GM21447 (cell line): Measurements from ENCODE around the gene ZNF346.
"Not testable (repeated sequence)": the region's sequence is repeated elsewhere in the genome, so short reads cannot be mapped to it uniquely, and the experiment has no call there.

Experiments
- ATAC-seq: cut with Tn5 transposase; IDR thresholded peaks from one replicate; pipeline ENCODE4 v1.9.1; 2021; ENCODE audit not compliant: unreplicated experiment

ZNF346 gene, protein sequence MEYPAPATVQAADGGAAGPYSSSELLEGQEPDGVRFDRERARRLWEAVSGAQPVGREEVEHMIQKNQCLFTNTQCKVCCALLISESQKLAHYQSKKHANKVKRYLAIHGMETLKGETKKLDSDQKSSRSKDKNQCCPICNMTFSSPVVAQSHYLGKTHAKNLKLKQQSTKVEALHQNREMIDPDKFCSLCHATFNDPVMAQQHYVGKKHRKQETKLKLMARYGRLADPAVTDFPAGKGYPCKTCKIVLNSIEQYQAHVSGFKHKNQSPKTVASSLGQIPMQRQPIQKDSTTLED

DNA sequence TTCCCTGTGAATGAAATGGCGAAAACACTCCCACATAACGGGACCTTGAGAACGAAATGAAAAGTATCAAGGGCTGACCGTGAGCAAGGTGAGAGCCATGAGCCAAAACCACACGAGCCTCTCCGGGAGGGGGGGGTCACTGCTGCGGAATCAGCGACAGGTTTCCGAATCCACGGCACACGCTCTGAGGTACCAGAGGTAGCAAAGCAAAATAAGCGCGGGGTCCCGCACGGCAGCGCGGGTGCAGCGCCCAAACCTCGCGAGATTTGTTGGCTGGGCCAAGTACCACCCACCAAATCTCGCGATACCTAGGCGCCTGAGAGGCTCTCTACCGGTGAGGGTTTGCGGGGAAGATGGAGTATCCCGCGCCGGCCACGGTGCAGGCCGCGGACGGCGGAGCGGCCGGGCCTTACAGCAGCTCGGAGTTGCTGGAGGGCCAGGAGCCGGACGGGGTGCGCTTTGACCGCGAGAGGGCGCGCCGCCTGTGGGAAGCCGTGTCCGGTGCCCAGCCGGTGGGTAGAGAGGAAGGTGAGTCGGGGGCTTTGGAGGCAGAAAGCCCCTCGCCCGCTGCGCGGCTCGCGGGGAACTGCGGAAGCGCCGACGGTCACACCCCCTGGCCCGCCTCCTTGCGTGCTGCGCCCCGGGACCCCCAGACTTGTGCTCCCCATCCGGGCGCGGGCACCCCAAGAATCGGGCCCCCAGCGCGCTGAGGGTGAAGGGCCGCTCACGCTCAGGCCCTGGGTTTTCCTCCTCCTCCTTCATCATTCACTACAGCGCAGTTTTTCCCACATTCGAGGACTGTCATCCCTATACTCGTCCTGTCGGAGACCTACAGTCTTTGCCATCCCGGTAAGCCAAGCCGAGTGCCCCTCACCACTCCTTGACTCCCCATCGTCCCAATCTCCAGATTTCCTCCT, at the start of gene ZNF346:
ZNF346 (plus strand) TSS at position 311 of the 917 bp plus-strand sequence; CDS start at position 354, 43 bp downstream.
- ATAC-seq: peak; percentile 88

DNA sequence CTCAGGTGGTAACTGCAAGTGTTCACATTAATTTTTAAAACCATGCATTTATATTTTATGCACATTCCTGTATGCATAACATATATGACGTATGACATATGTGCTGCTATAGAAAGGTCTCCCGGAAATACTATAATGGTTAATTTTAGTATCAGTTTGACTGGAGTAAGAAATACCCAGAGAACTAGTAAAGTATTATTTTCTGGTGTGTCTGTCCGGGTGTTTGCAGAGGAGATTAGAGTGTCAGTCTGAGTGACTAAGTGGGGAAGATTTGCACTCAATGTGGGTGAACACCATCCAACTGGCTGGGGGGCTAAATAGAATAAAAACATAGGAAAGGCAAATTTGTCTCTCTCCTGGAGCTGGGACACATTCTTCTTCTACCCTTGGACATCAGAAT, 42.8 kb upstream of the ZNF346 start:
- ATAC-seq: no peak

DNA sequence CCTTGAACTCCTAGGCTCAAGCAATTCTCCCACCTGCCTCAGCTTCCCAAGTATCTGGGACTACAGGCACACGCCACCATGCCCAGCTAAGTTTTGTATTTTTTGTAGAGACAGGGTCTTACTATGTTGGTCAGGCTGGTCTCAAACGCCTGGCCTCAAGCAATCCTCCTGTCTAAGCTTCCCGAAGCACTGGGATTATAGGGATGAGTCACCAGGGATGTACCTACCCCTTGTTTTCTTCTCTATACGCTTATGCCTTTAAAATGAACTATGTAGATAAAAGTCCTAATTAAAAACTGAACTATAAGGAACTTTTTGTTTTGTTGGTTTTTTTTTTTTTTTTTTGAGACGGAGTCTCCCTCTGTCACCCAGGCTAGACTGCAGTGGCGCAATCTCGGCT, 41.7 kb upstream of the ZNF346 start:
- no peak for ATAC-seq

DNA sequence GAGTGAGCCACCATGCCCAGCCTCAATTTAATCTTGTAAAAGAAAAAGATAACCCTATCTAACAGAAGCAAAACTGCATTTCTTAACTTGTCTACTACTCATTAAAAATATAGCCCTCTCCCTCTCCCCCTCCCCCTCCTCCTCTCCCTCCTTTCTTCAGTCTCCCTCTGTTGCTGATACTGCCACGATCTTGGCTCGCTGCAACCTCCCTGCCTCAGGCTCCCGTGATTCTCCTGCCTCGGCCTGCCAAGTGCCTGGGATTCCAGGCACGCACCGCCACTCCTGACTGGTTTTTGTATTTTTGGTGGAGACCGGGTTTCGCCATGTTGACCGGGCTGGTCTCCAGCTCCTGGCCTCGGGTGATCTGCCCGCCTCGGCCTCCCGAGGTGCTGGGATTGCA, 39.4 kb upstream of the ZNF346 start:
- not testable (repeated sequence) for ATAC-seq

DNA sequence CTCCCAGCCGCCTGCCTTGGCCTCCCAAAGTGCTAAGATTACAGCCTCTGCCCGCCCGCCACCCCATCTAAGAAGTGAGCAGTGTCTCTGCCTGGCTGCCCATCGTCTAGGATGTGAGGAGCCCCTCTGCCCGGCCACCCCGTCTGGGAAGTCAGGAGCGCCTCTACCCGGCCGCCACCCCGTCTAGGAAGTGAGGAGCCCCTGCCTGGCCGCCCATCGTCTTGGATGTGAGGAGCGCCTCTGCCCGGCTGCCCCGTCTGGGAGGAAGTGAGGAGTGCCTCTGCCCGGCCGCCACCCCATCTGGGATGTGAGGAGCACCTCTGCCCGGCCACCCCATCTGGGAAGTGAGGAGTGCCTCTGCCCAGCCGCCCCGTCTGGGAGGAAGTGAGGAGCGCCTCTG, 38.9 kb upstream of the ZNF346 start:
- not testable (repeated sequence) for ATAC-seq

DNA sequence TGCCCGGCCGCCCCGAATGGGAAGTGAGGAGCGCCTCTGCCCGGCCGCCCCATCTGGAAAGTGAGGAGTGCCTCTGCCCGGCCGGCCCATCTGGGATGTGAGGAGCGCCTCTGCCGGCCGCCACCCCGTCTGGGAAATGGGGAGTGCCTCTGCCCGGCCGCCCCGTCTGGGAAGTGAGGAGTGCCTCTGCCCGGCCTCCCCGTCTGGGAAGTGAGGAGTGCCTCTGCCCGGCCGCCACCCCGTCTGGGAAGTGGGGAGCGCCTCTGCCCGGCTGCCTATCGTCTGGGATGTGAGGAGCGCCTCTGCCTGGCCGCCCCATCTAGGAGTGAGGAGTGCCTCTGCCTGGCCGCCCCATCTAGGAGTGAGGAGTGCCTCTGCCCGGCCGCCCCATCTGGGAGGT, 38.3 kb upstream of the ZNF346 start:
- not testable (repeated sequence) for ATAC-seq

DNA sequence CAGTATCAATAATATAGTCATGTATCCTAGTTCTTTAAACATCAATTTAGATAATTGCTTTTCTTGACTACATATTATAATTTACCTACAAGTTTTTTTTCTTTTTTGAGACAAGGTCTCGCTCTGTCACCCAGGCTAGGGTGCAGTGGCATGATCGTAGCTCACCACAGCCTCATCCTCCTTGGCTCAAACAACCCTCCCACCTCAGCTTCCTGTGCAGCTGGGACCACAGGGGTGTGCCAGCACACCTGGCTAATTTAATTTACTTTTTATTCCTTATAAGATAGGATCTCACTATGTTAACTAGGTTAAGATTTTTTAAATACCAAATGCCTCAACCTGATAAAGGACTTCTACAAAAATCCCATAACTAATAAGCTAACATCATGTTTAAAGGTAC, 37.0 kb upstream of the ZNF346 start:
- ATAC-seq: peak; percentile 77

DNA sequence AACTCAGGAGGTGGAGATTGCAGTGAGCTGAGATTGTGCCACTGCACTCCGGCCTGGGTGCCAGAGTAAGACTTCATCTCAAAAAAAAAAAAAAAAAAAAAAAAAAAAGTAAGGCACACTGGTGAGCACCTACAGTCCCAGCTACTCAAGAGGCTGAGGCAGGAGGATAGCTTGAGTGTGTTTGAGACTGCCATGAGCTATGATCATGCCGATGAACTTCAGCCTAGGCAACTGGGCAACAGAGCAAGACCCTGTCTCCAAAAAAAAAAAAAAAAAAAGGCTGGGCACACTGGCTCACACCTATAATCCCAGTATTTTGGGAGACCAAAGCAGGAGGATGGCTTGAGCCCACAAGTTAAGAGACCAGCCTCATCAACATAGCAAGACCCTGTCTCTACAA, 36.2 kb upstream of the ZNF346 start:
- ATAC-seq: no peak

DNA sequence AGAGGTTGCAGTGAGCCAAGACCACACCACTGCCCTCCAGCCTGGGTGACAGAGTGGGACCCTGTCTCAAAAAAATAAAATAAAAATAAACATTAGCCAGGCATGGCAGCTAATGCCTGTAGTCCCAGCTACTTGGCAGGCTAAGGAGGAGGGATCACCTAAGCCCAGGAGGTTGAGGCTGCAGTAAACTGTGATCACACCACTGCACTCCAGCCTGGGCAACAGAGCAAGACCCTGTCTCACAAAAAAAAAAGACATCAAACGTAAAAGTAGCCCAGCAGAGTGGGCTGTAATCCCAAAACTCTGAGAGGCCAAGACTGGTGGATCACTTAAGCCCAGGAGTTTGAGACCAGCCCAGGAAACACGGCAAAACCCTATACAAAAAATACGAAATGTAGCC, 34.9 kb upstream of the ZNF346 start:
- no peak for ATAC-seq

DNA sequence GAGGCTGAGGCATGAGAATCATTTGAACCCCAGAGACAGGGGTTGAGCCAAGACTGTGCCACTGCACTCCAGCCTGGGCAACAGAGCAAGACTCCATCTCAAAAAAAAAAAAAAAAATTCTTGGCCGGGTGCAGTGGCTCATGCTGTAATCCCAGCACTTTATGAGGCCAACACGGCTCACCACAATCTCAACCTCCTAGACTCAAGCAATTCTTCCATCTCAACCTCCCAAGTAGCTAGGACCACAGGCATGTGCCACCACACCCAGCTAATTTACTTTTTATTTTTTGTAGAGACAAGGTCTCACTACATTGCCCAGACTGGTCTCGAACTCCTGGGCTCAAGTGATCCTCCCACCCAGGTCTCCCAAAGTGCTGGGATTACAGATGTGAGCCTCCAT, 29.4 kb upstream of the ZNF346 start:
- not testable (repeated sequence) for ATAC-seq

DNA sequence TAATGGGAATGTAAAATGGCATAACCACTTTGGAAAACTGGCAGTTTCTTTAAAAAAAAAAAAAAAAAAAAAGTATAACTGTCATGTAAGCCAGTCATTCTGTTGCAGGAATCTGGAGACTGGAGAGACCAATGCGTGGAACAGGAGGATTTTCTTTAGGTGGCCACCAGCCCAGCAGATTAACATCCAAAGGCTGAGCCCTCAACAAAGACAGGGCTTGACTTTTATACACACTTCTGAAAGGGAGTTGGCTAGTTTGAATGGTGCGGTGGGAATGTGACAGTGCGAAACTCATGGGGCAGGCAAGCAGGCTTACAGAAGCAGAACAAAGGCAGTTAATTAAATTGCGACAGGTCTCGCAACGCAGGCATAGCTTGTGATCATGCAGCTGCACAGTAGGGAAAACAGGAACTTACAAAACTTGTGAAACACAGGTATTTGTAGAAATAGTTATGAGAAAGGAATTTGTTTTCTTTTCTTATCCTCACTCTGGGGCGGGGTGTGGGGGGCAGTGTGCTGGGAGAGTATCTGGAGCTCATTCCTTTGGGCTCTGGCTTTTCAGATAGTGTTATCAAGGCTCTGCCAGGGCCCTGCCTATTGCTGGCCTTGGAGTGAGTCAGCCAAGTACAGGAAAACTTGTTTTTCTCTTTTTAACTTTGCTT, 27.9 kb upstream of the ZNF346 start:
- no peak for ATAC-seq

DNA sequence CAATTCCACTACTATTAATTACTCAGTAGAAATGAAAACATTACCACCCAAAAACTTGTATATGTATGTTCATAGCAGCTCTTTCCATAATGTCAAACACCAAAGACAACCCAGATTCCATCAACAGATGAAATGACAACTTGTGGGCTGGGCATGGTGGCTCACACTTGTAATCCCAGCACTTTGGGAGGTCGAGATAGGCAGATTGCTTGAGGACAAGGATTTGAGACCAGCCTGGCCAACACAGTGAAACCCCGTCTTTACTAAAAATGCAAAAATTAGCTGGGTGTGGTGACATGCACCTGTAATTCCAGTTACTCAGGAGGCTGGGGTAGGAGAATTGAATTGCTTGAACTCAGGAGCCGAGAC, 27.4 kb upstream of the ZNF346 start:
- no peak for ATAC-seq

DNA sequence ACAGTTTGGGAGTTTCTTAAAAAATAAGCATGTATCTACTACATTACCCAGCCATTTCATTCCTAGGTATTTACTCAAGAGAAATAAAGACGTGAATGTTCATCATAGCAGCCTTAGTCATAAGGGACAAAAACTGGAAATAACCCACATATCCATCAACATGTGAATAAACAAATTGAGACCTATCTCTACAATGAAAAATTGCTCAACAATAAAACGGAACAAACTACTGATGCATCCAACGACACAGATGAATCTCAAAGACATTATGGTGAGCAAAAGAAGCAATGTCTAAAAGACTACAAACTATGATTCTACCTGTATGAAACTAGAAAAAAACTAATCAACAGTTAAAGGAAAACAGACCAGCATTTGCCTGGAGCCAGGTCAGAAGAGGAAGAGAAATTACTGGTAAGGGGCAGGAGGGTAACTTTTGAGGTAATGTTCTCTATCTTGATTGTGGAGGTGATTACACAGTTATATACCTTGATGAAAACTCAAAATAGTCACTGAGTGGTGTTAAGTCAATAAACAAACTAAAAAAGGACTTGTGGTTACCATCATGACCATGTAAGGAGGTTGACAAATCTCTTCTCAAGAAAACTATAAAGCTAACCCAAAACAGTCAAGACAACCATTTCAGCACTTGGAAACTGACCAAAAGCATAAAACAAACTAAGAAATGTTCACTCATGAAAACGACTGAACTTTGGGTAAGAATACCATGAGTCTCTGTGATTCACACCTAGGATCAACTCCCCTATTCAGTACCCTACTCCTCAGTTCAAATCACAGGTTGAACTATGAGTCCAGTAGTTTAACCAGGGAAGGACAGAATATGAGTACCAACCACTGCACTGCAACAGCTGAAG, 26.4 kb upstream of the ZNF346 start:
- peak; percentile 37 for ATAC-seq

DNA sequence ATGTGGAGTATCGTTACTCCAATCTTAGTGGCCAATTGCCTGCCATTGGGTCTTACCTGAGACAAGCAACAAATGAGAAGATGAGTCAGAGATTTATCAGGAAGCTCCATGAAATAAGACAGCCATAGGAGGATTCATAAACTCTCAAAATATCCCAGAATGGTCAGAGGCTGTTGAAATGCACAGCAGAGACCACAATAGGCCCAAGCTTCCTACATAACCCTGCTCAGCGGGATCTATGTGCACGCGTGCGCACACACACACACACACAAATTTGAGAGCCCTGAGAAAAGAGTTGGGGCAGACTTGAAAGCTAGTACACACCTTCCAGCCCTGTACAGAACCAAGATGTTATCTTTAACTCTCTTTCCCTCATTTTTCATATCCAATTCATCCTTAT, 25.7 kb upstream of the ZNF346 start:
- ATAC-seq: no peak

DNA sequence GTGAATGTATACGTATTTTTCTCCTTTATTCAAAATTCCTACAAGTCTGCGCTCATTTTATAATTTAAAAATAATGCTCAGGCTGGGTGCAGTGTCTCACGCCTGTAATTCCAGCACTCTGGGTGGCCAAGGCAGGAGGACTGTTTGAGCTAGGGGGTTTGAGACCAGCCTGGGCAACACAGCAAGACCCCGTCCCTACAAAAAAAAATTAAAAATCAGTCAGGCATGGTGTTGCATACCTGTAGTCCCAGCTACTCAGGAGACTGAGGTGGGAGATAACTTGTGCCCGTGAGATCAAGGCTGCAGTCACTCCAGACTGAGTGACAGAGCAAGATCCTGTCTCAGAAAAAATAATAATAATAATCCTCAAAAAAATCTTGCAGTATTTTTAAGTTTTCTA, 23.7 kb upstream of the ZNF346 start:
- no peak for ATAC-seq

DNA sequence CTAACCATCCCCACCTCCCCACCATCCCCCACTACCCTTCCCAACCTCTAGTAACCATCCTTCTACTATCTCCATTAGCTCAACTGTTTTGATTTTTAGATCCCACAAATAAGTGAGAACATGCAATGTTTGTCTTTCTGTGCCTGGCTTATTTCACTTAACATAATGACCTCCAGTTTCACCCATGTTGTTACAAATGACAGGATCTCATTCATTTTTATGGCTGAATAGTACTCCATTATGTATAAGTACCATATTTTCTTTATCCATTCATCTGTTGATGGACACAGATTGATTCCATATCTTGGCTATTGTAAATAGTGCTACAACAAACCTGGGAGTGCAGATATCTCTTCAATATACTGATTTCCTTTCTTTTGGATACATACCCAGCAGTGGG, 23.0 kb upstream of the ZNF346 start:
- not testable (repeated sequence) for ATAC-seq

DNA sequence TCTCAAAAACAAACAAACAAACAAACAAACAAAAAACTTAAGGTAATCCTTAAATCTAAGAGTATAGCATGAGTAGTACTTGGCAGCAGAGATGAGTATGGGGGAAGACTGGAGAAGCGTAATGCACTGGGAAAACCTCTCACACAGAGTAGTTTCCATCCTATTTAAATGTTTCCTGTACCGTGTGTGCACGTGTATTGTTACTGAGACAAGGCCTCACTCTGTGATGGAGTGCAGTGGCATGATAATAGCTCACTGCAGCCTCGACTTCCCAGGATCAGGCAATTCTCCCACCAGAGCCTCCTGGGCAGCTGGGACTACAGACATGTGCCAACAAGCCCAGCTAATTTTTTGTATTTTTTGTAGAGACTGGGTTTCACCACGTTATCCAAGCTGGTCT, 18.8 kb upstream of the ZNF346 start:
- no peak for ATAC-seq

DNA sequence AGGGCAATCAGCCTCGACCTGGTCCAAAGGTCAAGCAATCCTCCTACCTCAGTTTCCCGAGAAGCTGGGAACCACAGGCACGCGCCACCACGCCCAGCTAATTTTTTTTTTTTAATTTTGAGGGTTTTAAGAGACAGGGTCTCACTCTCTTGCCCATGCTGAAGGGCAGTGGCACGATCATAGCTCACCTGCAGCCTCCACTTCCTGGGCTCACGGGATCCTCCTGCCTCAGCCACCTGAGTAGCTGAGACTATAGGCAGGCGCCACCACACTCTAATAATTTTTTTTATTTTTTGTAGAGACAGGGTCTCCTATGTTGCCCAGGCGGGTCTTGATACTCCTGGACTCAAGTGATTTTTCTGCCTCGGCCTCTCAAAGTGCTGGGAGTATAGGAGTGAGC, 17.5 kb upstream of the ZNF346 start:
- ATAC-seq: no peak

DNA sequence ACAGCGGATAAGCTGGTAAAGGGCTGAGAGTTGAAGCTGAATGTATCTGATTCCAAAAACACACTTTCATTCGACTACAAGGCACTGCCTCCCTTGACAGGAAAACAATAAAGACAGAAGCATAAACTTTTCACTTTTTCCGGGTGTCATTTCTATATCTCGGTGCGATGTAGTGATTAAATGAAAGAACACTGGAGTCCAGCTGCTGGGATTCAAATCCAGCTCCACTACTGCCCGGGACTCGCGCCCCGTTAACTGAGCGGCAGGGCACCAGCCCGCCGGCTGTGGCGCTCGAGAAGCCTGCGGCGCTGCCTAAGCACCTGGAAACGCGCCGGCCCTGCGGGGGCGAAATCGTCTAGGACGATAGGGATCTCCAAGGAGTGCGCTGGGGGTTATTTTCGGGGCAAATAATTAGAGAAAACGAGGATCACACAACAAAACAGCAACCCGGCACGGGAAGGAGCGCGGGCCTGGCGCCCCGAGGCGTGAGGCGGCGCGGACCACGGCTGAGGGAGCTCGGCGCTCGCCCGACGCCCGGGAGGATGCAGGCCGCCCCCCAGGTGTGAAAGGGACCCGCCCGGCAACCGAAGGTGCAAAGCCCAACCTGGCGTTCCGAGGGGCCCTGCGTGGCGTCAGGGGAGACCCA, 16.8 kb upstream of the ZNF346 start:
- peak; percentile 43 for ATAC-seq

DNA sequence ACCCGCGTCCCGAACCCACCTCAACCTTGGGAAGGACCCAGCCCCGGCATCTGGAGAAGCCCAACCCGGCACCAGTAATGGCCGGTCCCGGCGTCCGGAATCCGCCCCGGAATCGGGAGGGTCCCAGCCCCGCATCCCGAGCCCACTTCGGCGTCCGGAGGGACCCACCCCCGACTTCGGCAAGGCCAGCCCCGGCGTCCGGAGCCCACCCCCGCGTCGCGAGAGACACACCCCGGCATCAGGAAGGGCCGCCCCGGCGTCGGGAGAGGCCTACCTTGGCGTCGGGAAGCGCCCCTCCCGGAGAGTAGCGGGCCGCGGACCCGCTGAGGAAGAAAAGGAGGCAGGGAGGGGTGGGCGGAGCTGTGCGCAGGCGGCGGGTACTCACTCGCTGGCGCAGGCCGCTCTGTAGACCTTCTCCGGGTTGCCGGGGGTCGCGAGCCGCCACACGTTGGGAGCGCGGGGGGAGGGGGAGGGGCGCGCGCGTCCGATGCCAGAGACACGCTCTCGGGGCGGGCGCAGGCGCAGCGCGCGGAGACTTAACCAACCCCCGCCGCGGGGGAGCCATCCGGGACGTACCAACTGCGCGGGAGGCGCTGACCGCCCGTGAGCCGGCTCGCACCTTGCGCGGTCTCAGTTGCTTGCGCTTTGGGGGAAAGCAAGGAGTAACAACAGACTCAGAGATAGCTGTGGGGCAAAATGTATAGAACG, 16.1 kb upstream of the ZNF346 start, which contains the start of gene UIMC1:
UIMC1 (minus strand) TSS at position 515 of the 708 bp plus-strand sequence. CDS start 24,164 bp downstream, outside the sequence.
- ATAC-seq: peak; percentile 83
